Caco-2 (cell line): ENCODE results near the gene TEDDM1. TPM values are rescaled to one million over a fixed set of nuclear protein-coding genes. Genes with fewer than 3 reads are reported as not detected.

ENCODE experiments used
- BruUV-seq: library from RNA; stranded (reverse); fragments of 400-500 nt; replicated peaks from 2 replicates; lab custom pipeline; 2021; lab: Mats Ljungman, UMichigan
- CTCF ChIA-PET: fragments of 300-600 bp; sonication (Branson Sonifier 250); formaldehyde crosslinking; loops from one replicate; lab custom pipeline; 2022; ENCODE audit warnings: antibody characterized with exemption; lab: Charles Lee
- POLR2A ChIA-PET: fragments of 300-600 bp; sonication (Branson Sonifier 250); formaldehyde crosslinking; loops from one replicate; lab custom pipeline; 2022; ENCODE audit warnings: antibody characterized with exemption; lab: Charles Lee
- DNase-seq, 2 experiments: peaks; one replicate each; pipeline versions ENCODE4 v3.0.0 to v3.0.0-alpha.2; 2020 to 2022
- H3K27me3 ChIP-seq: replicated peaks from 2 replicates; pipeline ENCODE4 v1.6.0; 2011; ENCODE audit warnings: low read length; ENCODE audit not compliant: control insufficient read depth, insufficient read depth
- H3K36me3 ChIP-seq: 2 replicates; pipeline ENCODE4 v1.5.1; 2011; ENCODE audit warnings: low read length; ENCODE audit not compliant: control insufficient read depth, insufficient read depth
- H3K4me1 ChIP-seq: fragments of 250-450 bp; sonication (Bioruptor Pico); 2 replicates; pipeline ENCODE4 v1.5.1; 2020; ENCODE audit warnings: mild to moderate bottlenecking
- H3K4me3 ChIP-seq: 2 replicates; pipeline ENCODE4 v1.5.1; 2011; ENCODE audit warnings: low read depth, mild to moderate bottlenecking, control low read depth, low read length
- H3K9me3 ChIP-seq: fragments of 250-450 bp; sonication (Bioruptor Pico); 2 replicates; pipeline ENCODE4 v1.5.1; 2020; ENCODE audit warnings: mild to moderate bottlenecking, moderate library complexity
- H3K27ac Mint-ChIP-seq: one replicate; pipeline ENCODE4 v1.8.0; 2022; ENCODE audit warnings: mixed read lengths; ENCODE audit not compliant: unreplicated experiment
- H3K27me3 Mint-ChIP-seq: one replicate; pipeline ENCODE4 v1.8.0; 2022; ENCODE audit warnings: mixed read lengths; ENCODE audit not compliant: insufficient read depth, unreplicated experiment
- H3K36me3 Mint-ChIP-seq: one replicate; pipeline ENCODE4 v1.8.0; 2022; ENCODE audit warnings: mild to moderate bottlenecking, mixed read lengths; ENCODE audit not compliant: insufficient read depth, unreplicated experiment
- H3K4me1 Mint-ChIP-seq: one replicate; pipeline ENCODE4 v1.8.0; 2022; ENCODE audit warnings: low read depth, mixed read lengths; ENCODE audit not compliant: unreplicated experiment
- H3K4me3 Mint-ChIP-seq: one replicate; pipeline ENCODE4 v1.8.0; 2022; ENCODE audit warnings: mild to moderate bottlenecking, moderate library complexity, mixed read lengths; ENCODE audit not compliant: unreplicated experiment
- H3K9me3 Mint-ChIP-seq: one replicate; pipeline ENCODE4 v1.8.0; 2022; ENCODE audit warnings: mixed read lengths; ENCODE audit not compliant: unreplicated experiment
- intact Hi-C: fragments of 100-400 bp; cut with micrococcal nuclease; formaldehyde crosslinking; loops from one replicate; pipeline ENCODE4 v1.10.0; 2022; ENCODE audit not compliant: unreplicated experiment
- total RNA-seq: library from RNA; stranded (reverse); gene quantifications from 2 replicates; pipeline ENCODE4 v1.2.3, GENCODE V29; 2022
- TF ChIP-seq, protein P1 (sequence below), 2 experiments: fragments of 200-600 bp in 1 of 2; IDR thresholded peaks; 1 replicate in 1 of 2; 2 replicates in 1 of 2; pipeline versions ENCODE4 v1.5.1 to v1.8.0; 2011 to 2022; ENCODE audit warnings: antibody characterized with exemption in 1 of 2, control low read depth in 1 of 2, inconsistent platforms in 1 of 2, low read depth in 1 of 2, low read length in 1 of 2, mild to moderate bottlenecking in 1 of 2, moderate library complexity in 1 of 2; ENCODE audit not compliant: insufficient read depth in 1 of 2, severe bottlenecking in 1 of 2, unreplicated experiment in 1 of 2

TEDDM1 gene
- total RNA-seq, 1 experiment from 2014 or later: not detected

DNA sequence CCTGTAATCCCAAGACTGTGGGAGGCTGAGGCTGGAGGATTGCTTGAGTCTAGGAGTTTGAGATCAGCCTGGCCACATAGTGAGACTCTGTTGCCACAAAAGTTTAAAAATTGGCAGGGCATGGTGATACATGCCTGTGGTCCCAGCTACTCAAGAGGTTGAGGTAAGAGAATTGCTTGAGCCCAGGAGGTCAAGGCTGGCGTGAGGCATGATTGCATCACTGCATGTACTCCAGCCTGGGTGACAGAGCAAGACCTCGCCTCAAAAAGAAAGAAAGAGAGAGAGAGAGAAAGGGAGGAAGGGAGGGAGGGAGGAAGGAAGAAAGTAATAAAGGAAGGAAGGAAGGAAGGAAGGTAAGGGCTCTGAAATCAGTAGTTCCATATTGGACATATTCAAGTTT lies 33.9 kb downstream of the TEDDM1 start:
- Histone ChIP-seq H3K36me3 (no peaks in the 10 kb centered on the region), H3K9me3 (no peaks in the 10 kb centered on the region), H3K27me3 (no peaks in the 10 kb centered on the region), H3K4me3 (no peak overlapping the region), H3K4me1 (no peaks in the 10 kb centered on the region)
- Mint-ChIP-seq H3K27ac (no peak overlapping the region), H3K9me3 (peaks cover 17% of the 10 kb centered on the region), H3K4me1 (no peaks in the 10 kb centered on the region), H3K36me3 (no peaks in the 10 kb centered on the region), H3K4me3 (no peak overlapping the region), H3K27me3 (no peaks in the 10 kb centered on the region)
- no TSS peak for BruUV-seq
- DNase-seq: no peak
- POLR2A ChIA-PET: no interaction called here
- CTCF ChIA-PET: no interaction called here
- intact Hi-C loops: no loop called here
- TF ChIP-seq, protein P1, sequence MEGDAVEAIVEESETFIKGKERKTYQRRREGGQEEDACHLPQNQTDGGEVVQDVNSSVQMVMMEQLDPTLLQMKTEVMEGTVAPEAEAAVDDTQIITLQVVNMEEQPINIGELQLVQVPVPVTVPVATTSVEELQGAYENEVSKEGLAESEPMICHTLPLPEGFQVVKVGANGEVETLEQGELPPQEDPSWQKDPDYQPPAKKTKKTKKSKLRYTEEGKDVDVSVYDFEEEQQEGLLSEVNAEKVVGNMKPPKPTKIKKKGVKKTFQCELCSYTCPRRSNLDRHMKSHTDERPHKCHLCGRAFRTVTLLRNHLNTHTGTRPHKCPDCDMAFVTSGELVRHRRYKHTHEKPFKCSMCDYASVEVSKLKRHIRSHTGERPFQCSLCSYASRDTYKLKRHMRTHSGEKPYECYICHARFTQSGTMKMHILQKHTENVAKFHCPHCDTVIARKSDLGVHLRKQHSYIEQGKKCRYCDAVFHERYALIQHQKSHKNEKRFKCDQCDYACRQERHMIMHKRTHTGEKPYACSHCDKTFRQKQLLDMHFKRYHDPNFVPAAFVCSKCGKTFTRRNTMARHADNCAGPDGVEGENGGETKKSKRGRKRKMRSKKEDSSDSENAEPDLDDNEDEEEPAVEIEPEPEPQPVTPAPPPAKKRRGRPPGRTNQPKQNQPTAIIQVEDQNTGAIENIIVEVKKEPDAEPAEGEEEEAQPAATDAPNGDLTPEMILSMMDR (IDR thresholded peaks at IDR 0.05; ENCODE audit: insufficient read depth in 1 of 2, low read depth in 1 of 2, low read length in 1 of 2, severe bottlenecking in 1 of 2, unreplicated experiment in 1 of 2): no peak

DNA sequence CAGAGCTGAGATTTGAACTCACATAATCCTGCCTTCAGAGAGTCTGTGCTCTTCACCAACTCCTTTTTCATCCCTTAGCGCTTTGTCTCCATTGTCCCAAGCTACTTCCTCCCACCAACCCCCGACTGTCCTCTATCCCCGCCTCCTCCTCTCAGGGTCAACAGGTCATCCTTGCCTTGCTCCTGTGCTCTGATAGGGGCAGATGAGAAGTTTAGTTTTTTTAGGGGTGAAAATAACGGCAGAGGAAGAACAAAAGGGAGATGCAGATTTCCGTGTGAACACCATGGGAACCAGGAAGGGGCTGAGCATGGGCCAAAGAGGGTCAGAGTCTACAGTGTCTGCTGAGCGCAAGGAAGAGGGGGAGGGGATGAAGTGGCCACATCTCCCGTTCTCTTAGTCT lies 40.8 kb downstream of the TEDDM1 start:
- no peak for DNase-seq
- no TSS peak for BruUV-seq
- Histone ChIP-seq H3K36me3 (no peaks in the 10 kb centered on the region), H3K4me3 (no peak overlapping the region), H3K9me3 (no peaks in the 10 kb centered on the region), H3K27me3 (no peaks in the 10 kb centered on the region), H3K4me1 (0 out of 2 replicates have a peak, but pooled peaks cover 8% of the 10 kb centered on the region)
- TF ChIP-seq, protein P1 (IDR thresholded peaks at IDR 0.05; ENCODE audit: insufficient read depth in 1 of 2, low read depth in 1 of 2, low read length in 1 of 2, severe bottlenecking in 1 of 2, unreplicated experiment in 1 of 2): no peak
- no peaks in the 10 kb centered on the region for H3K36me3 Mint-ChIP-seq
- H3K9me3 Mint-ChIP-seq: no peaks in the 10 kb centered on the region
- intact Hi-C loops: no loop called here
- H3K27me3 Mint-ChIP-seq: no peaks in the 10 kb centered on the region
- ChIA-PET POLR2A (no interaction called here), CTCF (no interaction called here)
- H3K27ac Mint-ChIP-seq: no peak overlapping the region
- H3K4me3 Mint-ChIP-seq: no peak overlapping the region
- peaks cover 23% of the 10 kb centered on the region for H3K4me1 Mint-ChIP-seq

DNA sequence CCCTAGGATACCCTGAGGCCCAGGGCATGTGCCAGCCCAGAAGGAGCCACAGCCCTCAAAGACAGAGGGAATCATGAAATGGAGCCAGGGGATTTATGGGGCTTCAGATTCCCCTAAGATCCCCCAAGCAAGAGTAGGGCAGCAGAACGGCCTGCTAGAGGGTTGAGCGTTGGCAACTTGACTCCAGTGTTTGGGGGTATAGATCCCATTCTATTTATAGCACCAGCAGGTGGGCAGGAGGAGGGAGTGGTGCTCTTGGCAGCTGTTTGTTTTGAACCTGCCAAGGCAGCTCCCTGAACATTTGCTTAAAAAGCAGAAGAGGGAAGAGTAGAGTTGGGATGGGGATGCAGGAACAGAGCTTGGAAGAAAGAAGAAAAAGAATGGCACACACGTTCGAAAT lies 42.6 kb downstream of the TEDDM1 start:
- intact Hi-C loops: no loop called here
- H3K27ac Mint-ChIP-seq: peak overlapping the region; percentile 16
- Histone ChIP-seq H3K4me3 (no peak overlapping the region), H3K4me1 (0 out of 2 replicates have a peak, but pooled peaks cover 8% of the 10 kb centered on the region), H3K36me3 (no peaks in the 10 kb centered on the region), H3K9me3 (no peaks in the 10 kb centered on the region), H3K27me3 (no peaks in the 10 kb centered on the region)
- H3K4me1 Mint-ChIP-seq: peaks cover 23% of the 10 kb centered on the region
- TF ChIP-seq, protein P1 (IDR thresholded peaks at IDR 0.05; ENCODE audit: insufficient read depth in 1 of 2, low read depth in 1 of 2, low read length in 1 of 2, severe bottlenecking in 1 of 2, unreplicated experiment in 1 of 2): no peak
- no peak for DNase-seq
- no TSS peak for BruUV-seq
- ChIA-PET CTCF (no interaction called here), POLR2A (no interaction called here)
- H3K27me3 Mint-ChIP-seq: no peaks in the 10 kb centered on the region
- no peak overlapping the region for H3K4me3 Mint-ChIP-seq
- H3K36me3 Mint-ChIP-seq: no peaks in the 10 kb centered on the region
- no peaks in the 10 kb centered on the region for H3K9me3 Mint-ChIP-seq
